OCI-LY1 (cell line): ENCODE results near the gene CMTM7.

Experiments
- H2AFZ ChIP-seq: fragments of 200-600 bp; sonication (generic), shearing (Covaris generic); 2 replicates; pipeline ENCODE4 v1.6.0; 2014; ENCODE audit warnings: antibody characterized with exemption, mild to moderate bottlenecking, low read length
- H3F3A ChIP-seq: fragments of 200-600 bp; sonication (generic), shearing (Covaris generic); 2 replicates; pipeline ENCODE4 v1.6.0; 2014; ENCODE audit warnings: mild to moderate bottlenecking, antibody characterized with exemption, low read length, moderate library complexity; ENCODE audit not compliant: insufficient read depth
- H3K27ac ChIP-seq: fragments of 200-600 bp; sonication (generic); 2 replicates; pipeline ENCODE4 v1.5.1; 2014; ENCODE audit warnings: low read length, mixed run types, mild to moderate bottlenecking, low read depth; ENCODE audit not compliant: poor library complexity, severe bottlenecking
- H3K27me3 ChIP-seq: fragments of 200-600 bp; sonication (generic); 2 replicates; pipeline ENCODE4 v1.6.0; 2014; ENCODE audit warnings: antibody characterized with exemption, mild to moderate bottlenecking, low read length, moderate library complexity; ENCODE audit not compliant: insufficient read depth
- H3K36me3 ChIP-seq: fragments of 200-600 bp; sonication (generic); 2 replicates; pipeline ENCODE4 v1.6.1; 2014; ENCODE audit warnings: mild to moderate bottlenecking, antibody characterized with exemption, low read length, moderate library complexity, mixed read lengths; ENCODE audit not compliant: insufficient read depth
- H3K4me1 ChIP-seq: fragments of 200-600 bp; sonication (generic); 2 replicates; pipeline ENCODE4 v1.5.1; 2014; ENCODE audit warnings: mild to moderate bottlenecking, low read length, moderate library complexity; ENCODE audit not compliant: insufficient read depth, severe bottlenecking
- H3K4me2 ChIP-seq: fragments of 200-600 bp; sonication (generic), shearing (Covaris generic); 2 replicates; pipeline ENCODE4 v1.6.1; 2014; ENCODE audit warnings: low read length
- H3K4me3 ChIP-seq: fragments of 200-600 bp; sonication (generic); 2 replicates; pipeline ENCODE4 v1.5.1; 2014; ENCODE audit warnings: low read length, low read depth, mild to moderate bottlenecking, mixed read lengths; ENCODE audit not compliant: poor library complexity, severe bottlenecking
- H3K79me2 ChIP-seq: fragments of 200-600 bp; shearing (Covaris generic); 2 replicates; pipeline ENCODE4 v1.6.1; 2016; ENCODE audit warnings: mixed run types, low read length, mixed read lengths; ENCODE audit not compliant: insufficient read depth
- H3K9ac ChIP-seq: fragments of 200-600 bp; sonication (generic), shearing (Covaris generic); 2 replicates; pipeline ENCODE4 v1.6.1; 2014; ENCODE audit warnings: mild to moderate bottlenecking, low read length, mixed read lengths
- H3K9me2 ChIP-seq: fragments of 200-600 bp; sonication (generic), shearing (Covaris generic); 2 replicates; pipeline ENCODE4 v1.6.1; 2014; ENCODE audit warnings: low read depth, mild to moderate bottlenecking, low read length, mixed read lengths
- H3K9me3 ChIP-seq: fragments of 200-600 bp; shearing (Covaris generic); 2 replicates; pipeline ENCODE4 v1.6.1; 2014; ENCODE audit warnings: low read length, mixed read lengths
- H4K20me1 ChIP-seq: fragments of 200-600 bp; sonication (generic), shearing (Covaris generic); 2 replicates; pipeline ENCODE4 v1.6.0; 2016; ENCODE audit warnings: mild to moderate bottlenecking, low read length; ENCODE audit not compliant: insufficient read depth
- CTCF ChIP-seq: fragments of 200-600 bp; sonication (generic), shearing (Covaris generic); IDR thresholded peaks from 2 replicates; pipeline ENCODE4 v1.5.1; 2017; ENCODE audit warnings: mild to moderate bottlenecking, antibody characterized with exemption, low read length, moderate library complexity, mixed read lengths
- EZH2 ChIP-seq: fragments of 200-600 bp; sonication (generic), shearing (Covaris generic); IDR thresholded peaks from 2 replicates; pipeline ENCODE4 v1.8.0; 2017; ENCODE audit warnings: borderline replicate concordance, mixed run types, mild to moderate bottlenecking, antibody characterized with exemption, low read length, moderate library complexity, mixed read lengths

Gene CMTM7

GRCh38 chr3:32419742-32420125, 28.1 kb downstream of the CMTM7 start:
- Histone ChIP-seq H4K20me1 (no peaks in the 10 kb centered on the region; the same call in 1 of the 2 replicates), H3K27me3 (no peaks in the 10 kb centered on the region), H3K9me3 (no peaks in the 10 kb centered on the region), H3K9me2 (no peaks in the 10 kb centered on the region), H3F3A (peaks cover 5% of the 10 kb centered on the region; the same call in 1 of the 2 replicates), H3K9ac (peak overlapping the region; percentile 57), H3K4me3 (peak overlapping the region; percentile 3), H3K4me2 (peak overlapping the region; percentile 54), H2AFZ (no peak overlapping the region), H3K27ac (peak overlapping the region; percentile 97), H3K36me3 (peaks cover 5% of the 10 kb centered on the region; the same call in 1 of the 2 replicates), H3K79me2 (peaks cover 18% of the 10 kb centered on the region), H3K4me1 (peaks cover 67% of the 10 kb centered on the region)
- TF ChIP-seq CTCF (no peak), EZH2 (no peak)

GRCh38 chr3:32420126-32421038, 28.7 kb downstream of the CMTM7 start:
- peak overlapping the region; percentile 97 for H3K27ac ChIP-seq
- H3K4me3 ChIP-seq: peak overlapping the region; percentile 3
- peak overlapping the region; percentile 54 for H3K4me2 ChIP-seq
- peaks cover 18% of the 10 kb centered on the region for H3K79me2 ChIP-seq
- TF ChIP-seq CTCF: peak; percentile 15; the same call in 1 of the 2 replicates
- no peak for TF ChIP-seq EZH2
- H3K9ac ChIP-seq: peak overlapping the region; percentile 57
- no peak overlapping the region for H2AFZ ChIP-seq
- peaks cover 5% of the 10 kb centered on the region; the same call in 1 of the 2 replicates for H3F3A ChIP-seq
- H3K9me2 ChIP-seq: no peaks in the 10 kb centered on the region
- no peaks in the 10 kb centered on the region for H3K27me3 ChIP-seq
- peaks cover 5% of the 10 kb centered on the region; the same call in 1 of the 2 replicates for H3K36me3 ChIP-seq
- peaks cover 71% of the 10 kb centered on the region for H3K4me1 ChIP-seq
- H4K20me1 ChIP-seq: no peaks in the 10 kb centered on the region; the same call in 1 of the 2 replicates
- H3K9me3 ChIP-seq: no peaks in the 10 kb centered on the region

- H4K20me1 ChIP-seq: no peaks in the 10 kb centered on the region; the same call in 1 of the 2 replicates
- peak overlapping the region; percentile 97 for H3K27ac ChIP-seq
- TF ChIP-seq CTCF (no peak), EZH2 (no peak)
- H3K36me3 ChIP-seq: peaks cover 5% of the 10 kb centered on the region; the same call in 1 of the 2 replicates
- H3K27me3 ChIP-seq: no peaks in the 10 kb centered on the region
- no peaks in the 10 kb centered on the region for H3K9me3 ChIP-seq
- no peak overlapping the region for H2AFZ ChIP-seq
- H3K4me2 ChIP-seq: peak overlapping the region; percentile 54; the same call in 1 of the 2 replicates
- H3K9ac ChIP-seq: peak overlapping the region; percentile 57; the same call in 1 of the 2 replicates
- peaks cover 5% of the 10 kb centered on the region; the same call in 1 of the 2 replicates for H3F3A ChIP-seq
- H3K79me2 ChIP-seq: peaks cover 18% of the 10 kb centered on the region
- H3K4me1 ChIP-seq: peaks cover 73% of the 10 kb centered on the region
- no peak overlapping the region for H3K4me3 ChIP-seq
- no peaks in the 10 kb centered on the region for H3K9me2 ChIP-seq
Observed at GRCh38 chr3:32421185-32421584, 29.5 kb downstream of the CMTM7 start.
